Gastroesophageal sphincter (tissue), 3 donors: Measurements from ENCODE around the gene PINK1.

Source experiments
- CTCF ChIP-seq, 4 experiments: fragments of 200-600 bp in 2 of 4; fragments of 450-650 bp in 2 of 4; sonication (generic) in 1 of 4; IDR thresholded peaks; one replicate each; pipeline ENCODE4 v1.5.1; 2017 to 2019; ENCODE audit warnings: antibody characterized with exemption in 4 of 4, mild to moderate bottlenecking in 2 of 4, moderate library complexity in 2 of 4
- POLR2A ChIP-seq, 2 donors: fragments of 450-650 bp; IDR thresholded peaks; one replicate each; pipeline ENCODE4 v1.6.1; 2017; ENCODE audit warnings: antibody characterized with exemption in 2 of 2, mild to moderate bottlenecking in 2 of 2, moderate library complexity in 1 of 2

DNA sequence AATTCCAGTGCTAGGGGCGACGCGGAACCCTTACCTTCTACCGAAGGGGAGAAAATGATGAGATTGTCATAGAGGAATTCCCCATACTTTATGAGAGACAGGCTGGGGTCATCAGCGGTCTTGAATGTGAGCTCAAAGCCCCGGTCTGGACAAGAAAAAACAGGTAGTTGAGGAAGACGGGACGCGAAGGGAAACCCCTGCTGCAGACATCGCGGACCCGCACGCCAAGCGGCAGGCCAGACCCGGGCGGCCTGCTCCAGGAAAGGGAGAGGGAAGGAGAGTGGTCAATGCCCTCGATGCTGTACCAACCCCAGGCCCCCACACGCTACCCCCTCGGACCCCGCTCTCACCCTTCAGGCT lies 27.6 kb downstream of the PINK1 start:
- TF ChIP-seq CTCF (IDR thresholded peaks at IDR 0.05) (no peak), POLR2A (IDR thresholded peaks at IDR 0.05) (no peak)
